WTC11 (cell line): ENCODE results near the gene CYSRT1. TPM values are rescaled to one million over a fixed set of nuclear protein-coding genes. Genes with fewer than 3 reads are reported as not detected.

Experiments used
- ATAC-seq: fragments of 200-7000 bp; cut with Tn5 transposase; 2 replicates; pipeline ENCODE4 v1.10.0; 2021; ENCODE audit warnings: mild to moderate bottlenecking, moderate library complexity
- CTCF ChIA-PET: fragments of 300-600 bp; sonication (Branson Sonifier 250); formaldehyde crosslinking; loops from one replicate; lab custom pipeline; 2021; ENCODE audit warnings: antibody characterized with exemption; lab: Charles Lee
- POLR2A ChIA-PET: fragments of 350-600 bp; sonication (Branson Sonifier 250); formaldehyde crosslinking; loops from one replicate; lab custom pipeline; 2021; ENCODE audit warnings: antibody characterized with exemption; lab: Charles Lee
- DNase-seq: peaks from one replicate; pipeline ENCODE4 v3.0.0; 2021; ENCODE audit warnings: low spot score
- H3K27ac Mint-ChIP-seq: 2 replicates; pipeline ENCODE4 v1.8.0; 2021; ENCODE audit warnings: mixed read lengths
- H3K27me3 Mint-ChIP-seq: 2 replicates; pipeline ENCODE4 v1.8.0; 2021; ENCODE audit warnings: low read depth, mild to moderate bottlenecking, moderate library complexity, mixed read lengths
- H3K36me3 Mint-ChIP-seq: 2 replicates; pipeline ENCODE4 v1.8.0; 2021; ENCODE audit warnings: mixed read lengths
- H3K4me1 Mint-ChIP-seq: 2 replicates; pipeline ENCODE4 v1.8.0; 2022; ENCODE audit warnings: mixed read lengths
- H3K4me3 Mint-ChIP-seq: 2 replicates; pipeline ENCODE4 v1.8.0; 2021; ENCODE audit warnings: mild to moderate bottlenecking, moderate library complexity, mixed read lengths
- H3K9me3 Mint-ChIP-seq: 2 replicates; pipeline ENCODE4 v1.8.0; 2021; ENCODE audit warnings: mixed read lengths
- ARID4B ChIP-seq: sonication (generic); formaldehyde crosslinking; IDR thresholded peaks from 2 replicates; pipeline ENCODE4 v1.8.0; 2023; ENCODE audit warnings: missing genetic modification reagents, mild to moderate bottlenecking, borderline replicate concordance
- ATF6 ChIP-seq: sonication (generic); formaldehyde crosslinking; IDR thresholded peaks from 2 replicates; pipeline ENCODE4 v1.8.1; 2023; ENCODE audit warnings: mild to moderate bottlenecking, missing genetic modification reagents
- E2F4 ChIP-seq: sonication (generic); formaldehyde crosslinking; IDR thresholded peaks from 2 replicates; pipeline ENCODE4 v1.8.1; 2022; ENCODE audit warnings: low read depth, mild to moderate bottlenecking, moderate library complexity, missing genetic modification reagents, borderline replicate concordance
- EMX1 ChIP-seq: fragments of 250-450 bp; sonication (Bioruptor Pico); IDR thresholded peaks from 2 replicates; pipeline ENCODE4 v1.8.0; 2021; ENCODE audit warnings: mild to moderate bottlenecking
- ESRRA ChIP-seq: sonication (generic); formaldehyde crosslinking; IDR thresholded peaks from 2 replicates; pipeline ENCODE4 v1.8.1; 2022; ENCODE audit warnings: mild to moderate bottlenecking, missing genetic modification reagents, borderline replicate concordance
- ETV6 ChIP-seq: sonication (generic); formaldehyde crosslinking; IDR thresholded peaks from 2 replicates; pipeline ENCODE4 v1.8.1; 2022; ENCODE audit warnings: mild to moderate bottlenecking, missing genetic modification reagents
- FOXP1 ChIP-seq: sonication (generic); formaldehyde crosslinking; IDR thresholded peaks from 2 replicates; pipeline ENCODE4 v1.8.0; 2022; ENCODE audit warnings: missing genetic modification reagents, mild to moderate bottlenecking, moderate library complexity, borderline replicate concordance
- HMGA2 ChIP-seq: fragments of 250-450 bp; sonication (Bioruptor Pico); IDR thresholded peaks from 2 replicates; pipeline ENCODE4 v1.4.0; 2021; ENCODE audit warnings: mild to moderate bottlenecking, moderate library complexity
- MLX ChIP-seq: sonication (generic); formaldehyde crosslinking; IDR thresholded peaks from 2 replicates; pipeline ENCODE4 v1.8.1; 2023; ENCODE audit warnings: mild to moderate bottlenecking, missing genetic modification reagents, moderate library complexity
- PREB ChIP-seq: sonication (generic); formaldehyde crosslinking; IDR thresholded peaks from 2 replicates; pipeline ENCODE4 v1.8.1; 2022; ENCODE audit warnings: mild to moderate bottlenecking, missing genetic modification reagents, moderate library complexity, borderline replicate concordance
- RORB ChIP-seq: fragments of 250-450 bp; sonication (Bioruptor Pico); IDR thresholded peaks from 2 replicates; pipeline ENCODE4 v1.9.0; 2021; ENCODE audit warnings: mild to moderate bottlenecking
- SOX15 ChIP-seq: fragments of 250-450 bp; sonication (Bioruptor Pico); IDR thresholded peaks from 2 replicates; pipeline ENCODE4 v1.9.0; 2021; ENCODE audit warnings: mild to moderate bottlenecking
- USF2 ChIP-seq: sonication (generic); formaldehyde crosslinking; IDR thresholded peaks from 2 replicates; pipeline ENCODE4 v1.8.1; 2023; ENCODE audit warnings: mild to moderate bottlenecking, missing genetic modification reagents, moderate library complexity
- ZNF121 ChIP-seq: sonication (generic); formaldehyde crosslinking; IDR thresholded peaks from 2 replicates; pipeline ENCODE4 v1.8.0; 2023; ENCODE audit warnings: missing genetic modification reagents
- ZNF219 ChIP-seq: sonication (generic); formaldehyde crosslinking; IDR thresholded peaks from 2 replicates; pipeline ENCODE4 v1.8.0; 2023; ENCODE audit warnings: missing genetic modification reagents, mild to moderate bottlenecking, borderline replicate concordance
- ZNF232 ChIP-seq: sonication (generic); formaldehyde crosslinking; IDR thresholded peaks from 2 replicates; pipeline ENCODE4 v1.8.0; 2022; ENCODE audit warnings: mild to moderate bottlenecking, missing genetic modification reagents
- ZNF396 ChIP-seq: fragments of 250-450 bp; sonication (Bioruptor Pico); IDR thresholded peaks from 2 replicates; pipeline ENCODE4 v1.8.0; 2021; ENCODE audit warnings: mild to moderate bottlenecking, moderate library complexity, borderline replicate concordance
- total RNA-seq: library from RNA; stranded (reverse); gene quantifications from 3 replicates; pipeline ENCODE4 v1.2.3, GENCODE V29; 2021

Gene CYSRT1
- total RNA-seq, 1 experiment from 2014 or later, result 3.5 TPM

- no peak for TF ChIP-seq EMX1
- TF ChIP-seq ESRRA, result no peak
- TF ChIP-seq ETV6 (CRISPR knock-in tag), result no peak
- no peak for TF ChIP-seq ZNF121 (CRISPR knock-in tag)
- no peak for TF ChIP-seq MLX (CRISPR knock-in tag)
- no peak for TF ChIP-seq ATF6
- TF ChIP-seq RORB, result no peak
- TF ChIP-seq ARID4B (CRISPR knock-in tag), result no peak
- TF ChIP-seq ZNF396 (CRISPR knock-in tag), result no peak
- no peak for TF ChIP-seq USF2 (CRISPR knock-in tag)
- no peak for TF ChIP-seq ZNF232 (CRISPR knock-in tag)
- TF ChIP-seq HMGA2, result no peak
- TF ChIP-seq ZNF219 (CRISPR knock-in tag), result no peak
- DNase-seq, result no peak
- Mint-ChIP-seq H3K27ac (no peak overlapping the region), H3K36me3 (no peaks in the 10 kb centered on the region), H3K4me1 (peaks cover 3% of the 10 kb centered on the region), H3K4me3 (peak overlapping the region; percentile 53), H3K27me3 (no peaks in the 10 kb centered on the region), H3K9me3 (no peaks in the 10 kb centered on the region)
- ChIA-PET POLR2A (interaction anchor here (1.0 kb wide), 2 partner anchors 13 to 27 kb away, joined by 3 to 4 read pairs; partner anchors contain the start of genes TPRN and TUBB4B), CTCF (interaction anchor here (0.7 to 8.9 kb wide), 33 partner anchors 8 to 280 kb away, joined by 3 to 143 read pairs (median 6); partner anchors contain the start of genes ANAPC2, EXD3, LRRC26 and MAN1B1)
- ATAC-seq, result no peak
Measured at GRCh38 chr9:137227853-137228505, 3.0 kb downstream of the CYSRT1 start.

- ATAC-seq, result no peak
- TF ChIP-seq PREB (CRISPR knock-in tag) (no peak), SOX15 (no peak), E2F4 (CRISPR knock-in tag) (0 out of 2 replicates have a peak, but pooled peaks have one; percentile 20), FOXP1 (CRISPR knock-in tag) (0 out of 2 replicates have a peak, but pooled peaks have one; percentile 19)
- CTCF ChIA-PET, result interaction anchor here (1.5 to 8.9 kb wide), 11 partner anchors 7 to 193 kb away, joined by 5 to 143 read pairs (median 11); partner anchors contain the start of genes ANAPC2, MAN1B1, SAPCD2 and SSNA1
- no peak overlapping the region for H3K4me3 Mint-ChIP-seq
- POLR2A ChIA-PET, result no interaction called here
- DNase-seq, result no peak
- no peaks in the 10 kb centered on the region for H3K9me3 Mint-ChIP-seq
- H3K4me1 Mint-ChIP-seq, result peaks cover 3% of the 10 kb centered on the region
- H3K36me3 Mint-ChIP-seq, result no peaks in the 10 kb centered on the region
- no peak overlapping the region for H3K27ac Mint-ChIP-seq
- H3K27me3 Mint-ChIP-seq, result no peaks in the 10 kb centered on the region
Measured at GRCh38 chr9:137228506-137228967, 3.6 kb downstream of the CYSRT1 start.
